OCI-LY1 (cell line): ENCODE measurements around the gene BZW2.

Source experiments
- H2AFZ ChIP-seq: fragments of 200-600 bp; sonication (generic), shearing (Covaris generic); 2 replicates; pipeline ENCODE4 v1.6.0; 2014; ENCODE audit warnings: antibody characterized with exemption, mild to moderate bottlenecking, low read length
- H3F3A ChIP-seq: fragments of 200-600 bp; sonication (generic), shearing (Covaris generic); 2 replicates; pipeline ENCODE4 v1.6.0; 2014; ENCODE audit warnings: mild to moderate bottlenecking, antibody characterized with exemption, low read length, moderate library complexity; ENCODE audit not compliant: insufficient read depth
- H3K27ac ChIP-seq: fragments of 200-600 bp; sonication (generic); 2 replicates; pipeline ENCODE4 v1.5.1; 2014; ENCODE audit warnings: low read length, mixed run types, mild to moderate bottlenecking, low read depth; ENCODE audit not compliant: poor library complexity, severe bottlenecking
- H3K27me3 ChIP-seq: fragments of 200-600 bp; sonication (generic); 2 replicates; pipeline ENCODE4 v1.6.0; 2014; ENCODE audit warnings: antibody characterized with exemption, mild to moderate bottlenecking, low read length, moderate library complexity; ENCODE audit not compliant: insufficient read depth
- H3K36me3 ChIP-seq: fragments of 200-600 bp; sonication (generic); 2 replicates; pipeline ENCODE4 v1.6.1; 2014; ENCODE audit warnings: mild to moderate bottlenecking, antibody characterized with exemption, low read length, moderate library complexity, mixed read lengths; ENCODE audit not compliant: insufficient read depth
- H3K4me1 ChIP-seq: fragments of 200-600 bp; sonication (generic); 2 replicates; pipeline ENCODE4 v1.5.1; 2014; ENCODE audit warnings: mild to moderate bottlenecking, low read length, moderate library complexity; ENCODE audit not compliant: insufficient read depth, severe bottlenecking
- H3K4me2 ChIP-seq: fragments of 200-600 bp; sonication (generic), shearing (Covaris generic); 2 replicates; pipeline ENCODE4 v1.6.1; 2014; ENCODE audit warnings: low read length
- H3K4me3 ChIP-seq: fragments of 200-600 bp; sonication (generic); 2 replicates; pipeline ENCODE4 v1.5.1; 2014; ENCODE audit warnings: low read length, low read depth, mild to moderate bottlenecking, mixed read lengths; ENCODE audit not compliant: poor library complexity, severe bottlenecking
- H3K79me2 ChIP-seq: fragments of 200-600 bp; shearing (Covaris generic); 2 replicates; pipeline ENCODE4 v1.6.1; 2016; ENCODE audit warnings: mixed run types, low read length, mixed read lengths; ENCODE audit not compliant: insufficient read depth
- H3K9ac ChIP-seq: fragments of 200-600 bp; sonication (generic), shearing (Covaris generic); 2 replicates; pipeline ENCODE4 v1.6.1; 2014; ENCODE audit warnings: mild to moderate bottlenecking, low read length, mixed read lengths
- H3K9me2 ChIP-seq: fragments of 200-600 bp; sonication (generic), shearing (Covaris generic); 2 replicates; pipeline ENCODE4 v1.6.1; 2014; ENCODE audit warnings: low read depth, mild to moderate bottlenecking, low read length, mixed read lengths
- H3K9me3 ChIP-seq: fragments of 200-600 bp; shearing (Covaris generic); 2 replicates; pipeline ENCODE4 v1.6.1; 2014; ENCODE audit warnings: low read length, mixed read lengths
- H4K20me1 ChIP-seq: fragments of 200-600 bp; sonication (generic), shearing (Covaris generic); 2 replicates; pipeline ENCODE4 v1.6.0; 2016; ENCODE audit warnings: mild to moderate bottlenecking, low read length; ENCODE audit not compliant: insufficient read depth
- EZH2 ChIP-seq: fragments of 200-600 bp; sonication (generic), shearing (Covaris generic); IDR thresholded peaks from 2 replicates; pipeline ENCODE4 v1.8.0; 2017; ENCODE audit warnings: borderline replicate concordance, mixed run types, mild to moderate bottlenecking, antibody characterized with exemption, low read length, moderate library complexity, mixed read lengths
- TF ChIP-seq, protein P1 (sequence below): fragments of 200-600 bp; sonication (generic), shearing (Covaris generic); IDR thresholded peaks from 2 replicates; pipeline ENCODE4 v1.5.1; 2017; ENCODE audit warnings: mild to moderate bottlenecking, antibody characterized with exemption, low read length, moderate library complexity, mixed read lengths

BZW2 gene

GRCh38 chr7:16648551-16648950 is 2.6 kb downstream of the BZW2 start:
- H3K27ac ChIP-seq, result no peak overlapping the region
- H4K20me1 ChIP-seq, result peaks cover 3% of the 10 kb centered on the region; the same call in 1 of the 2 replicates
- H3K4me3 ChIP-seq, result peak overlapping the region; percentile 96

GRCh38 chr7:16649196-16649595 is 3.2 kb downstream of the BZW2 start:
- Histone ChIP-seq H3K9me2 (no peaks in the 10 kb centered on the region), H3K36me3 (peaks cover 24% of the 10 kb centered on the region), H3K4me3 (no peak overlapping the region), H3K9me3 (no peaks in the 10 kb centered on the region), H3K9ac (no peak overlapping the region), H3K4me1 (peaks cover 35% of the 10 kb centered on the region), H4K20me1 (peaks cover 3% of the 10 kb centered on the region; the same call in 1 of the 2 replicates), H3K27me3 (no peaks in the 10 kb centered on the region), H3K27ac (no peak overlapping the region), H3K4me2 (no peak overlapping the region; the same call in 1 of the 2 replicates), H3F3A (no peaks in the 10 kb centered on the region), H3K79me2 (peaks cover 78% of the 10 kb centered on the region), H2AFZ (no peak overlapping the region)
- TF ChIP-seq, protein P1, sequence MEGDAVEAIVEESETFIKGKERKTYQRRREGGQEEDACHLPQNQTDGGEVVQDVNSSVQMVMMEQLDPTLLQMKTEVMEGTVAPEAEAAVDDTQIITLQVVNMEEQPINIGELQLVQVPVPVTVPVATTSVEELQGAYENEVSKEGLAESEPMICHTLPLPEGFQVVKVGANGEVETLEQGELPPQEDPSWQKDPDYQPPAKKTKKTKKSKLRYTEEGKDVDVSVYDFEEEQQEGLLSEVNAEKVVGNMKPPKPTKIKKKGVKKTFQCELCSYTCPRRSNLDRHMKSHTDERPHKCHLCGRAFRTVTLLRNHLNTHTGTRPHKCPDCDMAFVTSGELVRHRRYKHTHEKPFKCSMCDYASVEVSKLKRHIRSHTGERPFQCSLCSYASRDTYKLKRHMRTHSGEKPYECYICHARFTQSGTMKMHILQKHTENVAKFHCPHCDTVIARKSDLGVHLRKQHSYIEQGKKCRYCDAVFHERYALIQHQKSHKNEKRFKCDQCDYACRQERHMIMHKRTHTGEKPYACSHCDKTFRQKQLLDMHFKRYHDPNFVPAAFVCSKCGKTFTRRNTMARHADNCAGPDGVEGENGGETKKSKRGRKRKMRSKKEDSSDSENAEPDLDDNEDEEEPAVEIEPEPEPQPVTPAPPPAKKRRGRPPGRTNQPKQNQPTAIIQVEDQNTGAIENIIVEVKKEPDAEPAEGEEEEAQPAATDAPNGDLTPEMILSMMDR, result no peak
- no peak for TF ChIP-seq EZH2

More at GRCh38 chr7:16648551-16648950, 2.6 kb downstream of the BZW2 start:
- peak overlapping the region; percentile 89 for H3K4me2 ChIP-seq
- H3K9me3 ChIP-seq, result no peaks in the 10 kb centered on the region
- no peaks in the 10 kb centered on the region for H3F3A ChIP-seq
- TF ChIP-seq, protein P1, result no peak
- TF ChIP-seq EZH2, result no peak
- no peak overlapping the region for H2AFZ ChIP-seq
- H3K27me3 ChIP-seq, result no peaks in the 10 kb centered on the region
- peaks cover 39% of the 10 kb centered on the region for H3K4me1 ChIP-seq
- H3K79me2 ChIP-seq, result peaks cover 71% of the 10 kb centered on the region
- peaks cover 24% of the 10 kb centered on the region for H3K36me3 ChIP-seq
- H3K9ac ChIP-seq, result no peak overlapping the region
- no peaks in the 10 kb centered on the region for H3K9me2 ChIP-seq

DNA sequence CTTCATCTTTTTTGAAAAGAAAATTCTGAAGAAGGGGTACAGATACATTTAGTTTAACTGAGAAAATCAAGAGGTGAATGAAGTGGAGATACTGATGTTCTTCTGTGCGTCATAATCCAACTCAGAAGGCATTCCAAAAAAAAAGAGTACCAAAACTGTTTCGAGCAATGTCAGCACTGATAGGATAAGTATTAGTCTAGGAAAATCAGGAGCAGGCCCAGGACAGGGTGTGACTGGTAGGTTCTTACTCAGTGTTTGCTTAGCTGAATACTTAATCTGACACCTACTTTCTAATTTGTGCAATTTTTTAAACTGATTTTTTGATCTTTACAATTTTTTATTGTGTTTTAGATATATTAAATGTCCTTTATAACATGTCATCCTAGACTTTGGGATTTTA is 4.3 kb downstream of the BZW2 start:
- H3F3A ChIP-seq, result no peaks in the 10 kb centered on the region
- H3K9ac ChIP-seq, result no peak overlapping the region
- H2AFZ ChIP-seq, result no peak overlapping the region
- no peak overlapping the region for H3K27ac ChIP-seq
- H3K27me3 ChIP-seq, result no peaks in the 10 kb centered on the region
- no peaks in the 10 kb centered on the region for H3K9me3 ChIP-seq
- peaks cover 3% of the 10 kb centered on the region; the same call in 1 of the 2 replicates for H4K20me1 ChIP-seq
- H3K9me2 ChIP-seq, result no peaks in the 10 kb centered on the region
- peaks cover 28% of the 10 kb centered on the region for H3K4me1 ChIP-seq
- no peak overlapping the region for H3K4me3 ChIP-seq
- H3K79me2 ChIP-seq, result peaks cover 89% of the 10 kb centered on the region
- H3K36me3 ChIP-seq, result peaks cover 28% of the 10 kb centered on the region
- no peak overlapping the region for H3K4me2 ChIP-seq
- no peak for TF ChIP-seq EZH2
- TF ChIP-seq, protein P1, result no peak
